Colonic mucosa (tissue), 4 donors: ENCODE measurements around the gene TFDP2. TPM values are rescaled to one million over a fixed set of nuclear protein-coding genes. Genes with fewer than 3 reads are reported as not detected.
"Not testable (repeated sequence)": the region's sequence is repeated elsewhere in the genome, so short reads cannot be mapped to it uniquely, and the experiment has no call there.

ENCODE experiments used
- DNase-seq: peaks from one replicate; pipeline ENCODE4 v3.0.0-alpha.2; 2020
- H3K27ac ChIP-seq: fragments of 200-600 bp; one replicate; pipeline ENCODE4 v1.8.0; 2021
- H3K27me3 ChIP-seq: fragments of 200-600 bp; one replicate; pipeline ENCODE4 v1.8.0; 2021
- H3K36me3 ChIP-seq: fragments of 200-600 bp; one replicate; pipeline ENCODE4 v1.8.0; 2021
- H3K4me1 ChIP-seq: fragments of 200-600 bp; one replicate; pipeline ENCODE4 v1.8.0; 2021; ENCODE audit warnings: mild to moderate bottlenecking
- H3K4me3 ChIP-seq: fragments of 200-600 bp; one replicate; pipeline ENCODE4 v1.8.0; 2021
- H3K9ac ChIP-seq, 2 donors: one replicate each; pipeline ENCODE4 v1.7.0; 2013; ENCODE audit warnings: control low read depth in 2 of 2, low read depth in 2 of 2, low read length in 2 of 2
- H3K9me3 ChIP-seq: fragments of 200-600 bp; one replicate; pipeline ENCODE4 v1.8.0; 2021
- intact Hi-C: fragments of 100-400 bp; cut with DNase I; formaldehyde crosslinking; loops from one replicate; pipeline ENCODE4 v1.14.1; 2022
- total RNA-seq, 2 donors: library from RNA; stranded (reverse); fragmentation: NEBNext Ultra II Directional in 1 of 2; extraction: Animal tissue kit (Norgen Biotek cat#: 25700) in 1 of 2; gene quantifications; one replicate each; pipeline ENCODE4 v1.2.1, GENCODE V29; 2021
- TF ChIP-seq, protein P1 (sequence below): fragments of 200-600 bp; IDR thresholded peaks from one replicate; pipeline ENCODE4 v1.8.0; 2022; ENCODE audit warnings: antibody characterized with exemption, mild to moderate bottlenecking
- donor health status: healthy.
- donor health status: DM: no; HTN: no; CAD: no.
- donor health status: DM: no; HTN: no; CAD: no.

TFDP2 gene
- total RNA-seq, 2 donors from 2014 or later, result 33.6 to 42.7 TPM

- intact Hi-C loops, result loop anchor here (10.0 kb wide), 1 partner anchor 187 kb away; no protein-coding TSS in a partner anchor
- no peak overlapping the region for H3K27ac ChIP-seq
- H3K27me3 ChIP-seq, result no peaks in the 10 kb centered on the region
- H3K9ac ChIP-seq, result no peak overlapping the region
- H3K36me3 ChIP-seq, result no peaks in the 10 kb centered on the region
- TF ChIP-seq, protein P1, sequence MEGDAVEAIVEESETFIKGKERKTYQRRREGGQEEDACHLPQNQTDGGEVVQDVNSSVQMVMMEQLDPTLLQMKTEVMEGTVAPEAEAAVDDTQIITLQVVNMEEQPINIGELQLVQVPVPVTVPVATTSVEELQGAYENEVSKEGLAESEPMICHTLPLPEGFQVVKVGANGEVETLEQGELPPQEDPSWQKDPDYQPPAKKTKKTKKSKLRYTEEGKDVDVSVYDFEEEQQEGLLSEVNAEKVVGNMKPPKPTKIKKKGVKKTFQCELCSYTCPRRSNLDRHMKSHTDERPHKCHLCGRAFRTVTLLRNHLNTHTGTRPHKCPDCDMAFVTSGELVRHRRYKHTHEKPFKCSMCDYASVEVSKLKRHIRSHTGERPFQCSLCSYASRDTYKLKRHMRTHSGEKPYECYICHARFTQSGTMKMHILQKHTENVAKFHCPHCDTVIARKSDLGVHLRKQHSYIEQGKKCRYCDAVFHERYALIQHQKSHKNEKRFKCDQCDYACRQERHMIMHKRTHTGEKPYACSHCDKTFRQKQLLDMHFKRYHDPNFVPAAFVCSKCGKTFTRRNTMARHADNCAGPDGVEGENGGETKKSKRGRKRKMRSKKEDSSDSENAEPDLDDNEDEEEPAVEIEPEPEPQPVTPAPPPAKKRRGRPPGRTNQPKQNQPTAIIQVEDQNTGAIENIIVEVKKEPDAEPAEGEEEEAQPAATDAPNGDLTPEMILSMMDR, result no peak
- DNase-seq, result no peak
- no peaks in the 10 kb centered on the region for H3K9me3 ChIP-seq
- no peak overlapping the region for H3K4me3 ChIP-seq
- H3K4me1 ChIP-seq, result no peaks in the 10 kb centered on the region
Observed at GRCh38 chr3:142151828-142152227, 2.5 kb upstream of the TFDP2 start.

GRCh38 chr3:142151240-142151639 is 1.9 kb upstream of the TFDP2 start:
- H3K36me3 ChIP-seq, result no peaks in the 10 kb centered on the region
- TF ChIP-seq, protein P1, result no peak

DNA sequence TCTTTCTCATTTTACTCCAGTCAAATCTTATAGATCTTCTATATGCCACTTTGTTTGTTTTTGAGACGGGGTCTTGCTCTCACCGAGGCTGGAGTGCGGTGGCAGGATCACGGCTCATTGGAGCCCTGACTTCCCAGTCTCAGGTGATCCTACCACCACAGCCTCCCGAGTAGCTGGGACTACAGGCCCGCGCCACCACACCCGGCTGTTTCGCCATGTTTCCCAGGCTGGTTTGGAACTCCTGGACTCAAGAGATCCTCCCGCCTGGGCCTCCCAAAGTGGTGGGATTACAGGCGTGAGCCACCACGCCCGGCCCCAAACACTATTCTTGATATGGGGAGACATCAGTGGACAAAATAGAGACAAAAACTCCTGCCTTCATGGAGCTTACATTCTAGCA is 927 bp upstream of the TFDP2 start:
- no peak overlapping the region for H3K4me3 ChIP-seq
- no peaks in the 10 kb centered on the region for H3K9me3 ChIP-seq
- no peak overlapping the region for H3K9ac ChIP-seq
- H3K27me3 ChIP-seq, result no peaks in the 10 kb centered on the region
- intact Hi-C loops, result loop anchor here (10.0 kb wide), 1 partner anchor 185 kb away; no protein-coding TSS in a partner anchor
- TF ChIP-seq, protein P1, result no peak
- no peaks in the 10 kb centered on the region for H3K4me1 ChIP-seq
- H3K36me3 ChIP-seq, result no peaks in the 10 kb centered on the region
- H3K27ac ChIP-seq, result no peak overlapping the region
- no peak for DNase-seq

More at GRCh38 chr3:142151240-142151639, 1.9 kb upstream of the TFDP2 start:
- Histone ChIP-seq H3K27ac (no peak overlapping the region), H3K4me3 (no peak overlapping the region), H3K9me3 (no peaks in the 10 kb centered on the region), H3K4me1 (no peaks in the 10 kb centered on the region), H3K9ac (no peak overlapping the region), H3K27me3 (no peaks in the 10 kb centered on the region)
- intact Hi-C loops, result loop anchor here (10.0 kb wide), 1 partner anchor 186 kb away; no protein-coding TSS in a partner anchor
- no peak for DNase-seq

DNA sequence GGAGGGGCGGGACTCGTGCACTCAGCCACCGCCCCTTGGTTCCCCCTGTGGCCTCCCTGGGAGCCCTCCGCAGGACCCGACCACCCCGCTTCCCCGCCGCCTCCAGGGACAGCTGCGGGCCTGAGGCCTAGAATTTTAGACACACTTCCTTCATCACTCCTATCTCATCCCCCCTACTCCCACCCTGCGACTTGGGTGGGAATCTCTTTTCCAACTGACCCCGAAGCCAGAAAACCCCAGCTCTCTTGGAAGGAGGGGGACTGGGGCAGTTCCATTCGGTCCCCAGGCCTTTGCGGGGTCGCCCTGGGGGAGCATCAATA is 289 bp upstream of the TFDP2 start:
- TF ChIP-seq, protein P1, result no peak
- no peak for DNase-seq
- Histone ChIP-seq H3K4me3 (peak overlapping the region; percentile 75), H3K27me3 (no peaks in the 10 kb centered on the region), H3K27ac (peak overlapping the region; percentile 86), H3K4me1 (no peaks in the 10 kb centered on the region), H3K9ac (peak overlapping the region in 1 of 2 donors; percentile 79), H3K36me3 (no peaks in the 10 kb centered on the region), H3K9me3 (no peaks in the 10 kb centered on the region)
- intact Hi-C loops, result no loop called here

DNA sequence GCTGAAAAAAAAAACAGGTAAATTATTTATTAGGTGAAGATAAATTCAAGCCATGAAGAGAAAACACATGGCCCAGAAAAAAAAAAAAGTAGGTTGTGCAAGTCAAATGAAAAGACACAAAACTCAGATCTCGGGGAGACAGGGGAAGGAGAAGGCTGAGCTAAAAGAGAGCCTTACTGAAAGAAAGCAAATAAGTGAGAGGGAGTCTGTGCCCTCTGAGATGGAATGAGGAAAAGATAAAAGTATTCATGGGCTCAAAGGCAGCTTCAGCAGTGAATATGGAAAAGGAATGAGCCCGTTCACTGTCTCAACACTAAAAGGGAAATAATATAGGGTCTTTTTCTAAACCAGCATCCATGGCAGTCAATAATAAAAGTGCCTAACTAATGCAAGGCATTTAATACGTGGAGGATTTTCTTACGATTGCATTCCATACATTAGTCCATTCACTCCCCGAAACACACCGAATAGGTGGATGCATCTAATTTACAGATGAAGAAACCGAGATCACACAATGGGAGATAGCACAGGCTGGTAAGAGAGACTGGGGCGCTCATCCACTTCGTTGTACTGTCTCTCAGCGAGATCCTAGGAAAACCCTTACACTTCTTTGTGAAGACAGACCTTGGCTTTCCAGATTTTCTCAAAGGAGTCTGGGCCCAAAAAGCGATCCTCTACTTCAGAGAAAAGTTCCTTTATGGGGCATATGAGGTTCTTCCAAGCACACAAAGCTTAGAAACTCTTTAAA is 1.1 kb downstream of the TFDP2 start:
- no peaks in the 10 kb centered on the region for H3K4me1 ChIP-seq
- DNase-seq, result no peak
- TF ChIP-seq, protein P1, result no peak
- H3K27ac ChIP-seq, result peak overlapping the region; percentile 86
- intact Hi-C loops, result no loop called here
- H3K27me3 ChIP-seq, result no peaks in the 10 kb centered on the region
- H3K36me3 ChIP-seq, result no peaks in the 10 kb centered on the region
- peak overlapping the region; percentile 75 for H3K4me3 ChIP-seq
- H3K9me3 ChIP-seq, result no peaks in the 10 kb centered on the region
- peak overlapping the region; percentile 79 to 80 for H3K9ac ChIP-seq

DNA sequence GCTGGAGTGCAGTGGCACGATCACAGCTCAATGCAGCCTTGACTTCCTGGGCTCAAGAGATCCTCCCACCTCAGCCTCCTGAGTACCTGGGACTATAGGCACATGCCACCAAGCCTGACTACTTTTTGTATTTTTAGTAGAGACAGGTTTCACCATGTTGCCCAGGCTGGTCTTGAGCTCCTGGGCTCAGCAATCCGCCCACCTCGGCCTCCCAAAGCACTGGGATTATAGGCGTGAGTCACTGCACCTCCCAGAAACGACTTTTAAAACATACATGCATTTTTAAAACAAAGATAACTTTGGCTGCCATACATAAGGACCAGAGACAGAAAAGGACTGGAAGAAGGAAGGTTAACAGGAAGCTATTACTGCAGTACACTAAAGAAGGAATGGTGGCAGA is 4.8 kb downstream of the TFDP2 start:
- H3K27ac ChIP-seq, DNase-seq, H3K36me3 ChIP-seq, intact Hi-C loops, H3K9ac ChIP-seq, H3K4me3 ChIP-seq, H3K27me3 ChIP-seq, H3K4me1 ChIP-seq, H3K9me3 ChIP-seq: not testable (repeated sequence)

DNA sequence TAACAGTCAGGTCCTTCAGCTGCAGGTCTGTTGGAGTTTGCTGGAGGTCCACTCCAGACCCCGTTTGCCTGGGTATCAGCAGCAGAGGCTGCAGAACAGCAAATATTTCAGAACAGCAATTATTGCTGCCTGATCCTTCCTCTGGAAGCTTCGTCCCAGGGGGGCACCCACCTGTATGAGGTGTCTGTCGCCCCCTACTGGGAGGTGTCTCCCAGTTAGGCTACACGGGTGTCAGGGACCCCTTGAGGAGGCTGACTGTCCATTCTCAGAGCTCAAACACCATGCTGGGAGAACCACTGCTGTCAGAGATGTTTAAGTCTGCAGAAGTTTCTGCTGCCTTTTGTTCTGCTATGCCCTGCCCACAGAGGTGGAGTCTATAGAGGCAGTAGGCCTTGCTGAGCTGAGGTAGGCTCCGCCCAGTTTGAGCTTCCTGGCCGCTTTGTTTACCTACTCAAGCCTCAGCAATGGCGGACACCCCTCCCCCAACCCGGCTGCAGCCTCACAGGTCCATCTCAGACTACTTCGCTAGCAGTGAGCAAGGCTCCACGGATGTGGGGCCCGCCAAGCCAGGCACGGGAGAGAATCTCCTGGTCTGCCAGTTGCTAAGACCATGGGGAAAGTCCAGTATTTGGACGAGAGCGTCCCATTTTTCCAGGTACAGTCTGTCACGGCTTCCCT is 8.6 kb downstream of the TFDP2 start:
- H3K27me3 ChIP-seq, H3K9me3 ChIP-seq, H3K27ac ChIP-seq, H3K4me3 ChIP-seq, H3K36me3 ChIP-seq, DNase-seq, H3K9ac ChIP-seq, H3K4me1 ChIP-seq, intact Hi-C loops: not testable (repeated sequence)

DNA sequence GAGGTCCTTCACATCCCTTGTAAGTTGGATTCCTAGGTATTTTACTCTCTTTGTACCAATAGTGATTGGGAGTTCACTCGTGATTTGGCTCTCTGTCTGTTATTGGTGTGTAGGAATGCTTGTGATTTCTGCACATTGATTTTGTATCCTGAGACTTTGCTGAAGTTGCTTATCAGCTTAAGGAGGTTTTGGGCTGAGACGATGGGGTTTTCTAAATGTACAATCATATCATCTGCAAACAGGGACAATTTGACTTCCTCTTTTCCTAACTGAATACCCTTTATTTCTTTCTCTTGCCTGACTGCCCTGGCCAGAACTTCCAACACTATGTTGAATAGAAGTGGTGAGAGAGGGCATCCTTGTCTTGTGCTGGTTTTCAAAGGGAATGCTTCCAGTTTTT is 12.3 kb downstream of the TFDP2 start:
- H3K9me3 ChIP-seq, H3K36me3 ChIP-seq, H3K4me1 ChIP-seq, intact Hi-C loops, H3K27ac ChIP-seq, H3K9ac ChIP-seq, H3K27me3 ChIP-seq, DNase-seq, H3K4me3 ChIP-seq: not testable (repeated sequence)
